CD4-positive, alpha-beta memory T cell (primary cell): Measurements from ENCODE around the gene OXLD1. TPM values are rescaled to one million over a fixed set of nuclear protein-coding genes. Genes with fewer than 3 reads are reported as not detected.

Source experiments
- CTCF ChIA-PET: fragments of 350-600 bp; sonication (Branson Sonifier 250); formaldehyde crosslinking; loops from one replicate; lab custom pipeline; 2021; ENCODE audit warnings: inconsistent platforms; ENCODE audit not compliant: partially characterized antibody; lab: Charles Lee
- POLR2A ChIA-PET: fragments of 350-600 bp; sonication (Branson Sonifier 250); formaldehyde crosslinking; loops from one replicate; lab custom pipeline; 2021; ENCODE audit not compliant: partially characterized antibody; lab: Charles Lee
- DNase-seq, 5 donors: peaks; one replicate each; pipeline versions ENCODE4 v3.0.0 to v3.0.0-alpha.2; 2020 to 2022; ENCODE audit warnings: mixed read lengths in 1 of 5
- H3K27ac ChIP-seq: one replicate; pipeline ENCODE4 v1.7.0; 2013; ENCODE audit warnings: low read depth, low read length
- H3K27me3 ChIP-seq: 2 replicates; pipeline ENCODE4 v1.7.0; 2013; ENCODE audit warnings: mild to moderate bottlenecking, low read length, moderate library complexity; ENCODE audit not compliant: insufficient read depth
- H3K36me3 ChIP-seq: 2 replicates; pipeline ENCODE4 v1.7.0; 2013; ENCODE audit warnings: mild to moderate bottlenecking, low read length, moderate library complexity; ENCODE audit not compliant: insufficient read depth
- H3K4me1 ChIP-seq: 2 replicates; pipeline ENCODE4 v1.7.0; 2013; ENCODE audit warnings: mild to moderate bottlenecking, low read length, moderate library complexity; ENCODE audit not compliant: insufficient read depth
- H3K4me3 ChIP-seq, 2 donors: one replicate each; pipeline ENCODE4 v1.7.0; 2013; ENCODE audit warnings: low read length in 2 of 2, mild to moderate bottlenecking in 1 of 2
- H3K9me3 ChIP-seq, 2 donors: one replicate each; pipeline ENCODE4 v1.7.0; 2013; ENCODE audit warnings: low read length in 2 of 2, control low read depth in 1 of 2; ENCODE audit not compliant: control insufficient read depth in 1 of 2
- H3K27ac Mint-ChIP-seq, 7 donors: one replicate each; pipeline ENCODE4 v1.8.0; 2020 to 2021; ENCODE audit warnings: mixed read lengths in 7 of 7, mild to moderate bottlenecking in 6 of 7, inconsistent platforms in 3 of 7, moderate library complexity in 3 of 7
- H3K27me3 Mint-ChIP-seq, 2 donors: one replicate each; pipeline ENCODE4 v1.8.0; 2020 to 2021; ENCODE audit warnings: mixed read lengths in 2 of 2
- H3K36me3 Mint-ChIP-seq, 2 donors: one replicate each; pipeline ENCODE4 v1.8.0; 2020 to 2021; ENCODE audit warnings: mixed read lengths in 2 of 2, inconsistent platforms in 1 of 2, mild to moderate bottlenecking in 1 of 2
- H3K4me1 Mint-ChIP-seq, 4 donors: one replicate each; pipeline ENCODE4 v1.8.0; 2020 to 2021; ENCODE audit warnings: mixed read lengths in 4 of 4, mild to moderate bottlenecking in 1 of 4
- H3K4me3 Mint-ChIP-seq, 8 donors: one replicate each; pipeline ENCODE4 v1.8.0; 2020 to 2021; ENCODE audit warnings: mixed read lengths in 8 of 8, mild to moderate bottlenecking in 7 of 8, moderate library complexity in 6 of 8, inconsistent platforms in 3 of 8
- H3K9me3 Mint-ChIP-seq, 8 donors: one replicate each; pipeline ENCODE4 v1.8.0; 2020 to 2021; ENCODE audit warnings: mixed read lengths in 8 of 8, mild to moderate bottlenecking in 5 of 8, inconsistent platforms in 3 of 8, moderate library complexity in 1 of 8
- intact Hi-C: fragments of 100-400 bp; cut with micrococcal nuclease; formaldehyde crosslinking; loops from one replicate; pipeline ENCODE4 v1.15.1; 2023
- polyA plus RNA-seq, 2 donors: library from polyadenylated mRNA; unstranded; fragments of 300-500 nt; fragmentation: Illumina TruSeq; gene quantifications; one replicate each; pipeline ENCODE4 v1.2.3, GENCODE V29; 2021
- total RNA-seq, 2 experiments: library from RNA; stranded (reverse); gene quantifications; one replicate each; pipeline ENCODE4 v1.2.3, GENCODE V29; 2021

OXLD1 gene
- total and polyA plus RNA-seq, 4 experiments from 2014 or later: 52.5 to 83.2 (median 64.8) TPM

DNA sequence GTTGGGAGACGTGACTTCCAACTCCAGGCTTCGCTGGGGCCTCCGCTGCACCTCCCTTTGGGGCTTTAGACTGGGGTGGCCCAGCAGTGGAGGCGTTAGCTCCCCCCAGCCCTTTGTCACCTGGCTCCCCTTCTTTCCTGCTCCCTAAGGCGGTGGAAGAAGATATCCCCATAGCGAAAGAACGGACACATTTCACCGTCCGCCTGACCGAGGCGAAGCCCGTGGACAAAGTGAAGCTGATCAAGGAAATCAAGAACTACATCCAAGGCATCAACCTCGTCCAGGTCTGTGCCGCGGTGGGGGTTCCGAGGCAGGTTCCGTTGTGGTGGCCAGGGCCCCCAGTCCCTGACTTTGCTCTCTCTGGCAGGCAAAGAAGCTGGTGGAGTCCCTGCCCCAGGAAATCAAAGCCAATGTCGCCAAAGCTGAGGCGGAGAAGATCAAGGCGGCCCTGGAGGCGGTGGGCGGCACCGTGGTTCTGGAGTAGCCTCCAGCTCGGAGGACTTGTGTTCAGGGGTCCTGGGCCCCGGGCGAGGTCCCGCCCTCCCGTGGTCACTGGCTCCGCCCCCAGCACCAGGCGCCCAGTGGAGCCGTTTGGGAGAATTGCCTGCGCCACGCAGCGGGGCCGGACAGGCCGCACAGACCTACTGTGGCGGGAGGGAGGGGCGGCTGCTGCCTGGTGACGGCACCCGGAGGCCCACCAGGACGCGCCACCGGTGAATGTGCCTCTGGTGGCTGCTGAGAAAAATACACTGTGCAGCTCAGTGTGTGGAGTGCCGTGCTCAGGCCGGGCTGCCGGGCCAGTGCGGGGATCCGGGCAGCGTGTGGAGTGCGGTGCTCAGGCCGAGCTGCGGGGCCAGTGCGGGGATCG, 40.6 kb upstream of the OXLD1 start:
- Mint-ChIP-seq H3K4me1 (peaks cover 4 to 49% (median 28%) of the 10 kb centered on the region in 4 donors), H3K27me3 (no peaks in the 10 kb centered on the region), H3K27ac (peak overlapping the region in 2 of 7 donors; percentile 13 to 41), H3K36me3 (peaks cover 5 to 32% of the 10 kb centered on the region in 2 donors), H3K4me3 (peak overlapping the region in 1 of 8 donors; percentile 6), H3K9me3 (peaks cover 0 to 1% (median 0%) of the 10 kb centered on the region in 8 donors)
- Histone ChIP-seq H3K36me3 (no peaks in the 10 kb centered on the region), H3K27ac (no peak overlapping the region), H3K9me3 (no peaks in the 10 kb centered on the region), H3K27me3 (no peaks in the 10 kb centered on the region), H3K4me3 (no peak overlapping the region), H3K4me1 (peaks cover 37% of the 10 kb centered on the region)
- no peak for DNase-seq
- POLR2A ChIA-PET: interaction anchor here (2.1 kb wide), 1 partner anchor 23 kb away, joined by 7 read pairs; the partner anchor contains the start of genes ARL16 and HGS
- CTCF ChIA-PET: no interaction called here
- intact Hi-C loops: no loop called here

DNA sequence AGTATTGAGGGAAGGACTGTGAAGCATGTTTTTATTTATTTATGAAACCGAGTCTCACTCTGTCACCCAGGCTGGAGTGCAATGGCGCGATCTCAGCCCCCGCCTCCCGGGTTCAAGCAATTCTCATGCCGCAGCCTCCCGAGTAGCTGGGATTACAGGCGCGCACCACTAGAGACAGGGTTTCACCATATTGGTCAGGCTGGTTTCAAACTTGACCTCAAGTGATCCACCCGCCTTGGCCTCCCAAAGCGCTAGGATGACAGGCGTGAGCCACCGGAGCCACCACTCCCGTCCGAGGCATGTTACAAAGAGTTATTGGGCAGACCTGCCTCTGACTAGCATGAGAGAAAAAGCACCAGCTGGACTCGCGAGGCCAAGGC, 39.8 kb upstream of the OXLD1 start:
- peak overlapping the region in 1 of 8 donors; percentile 43 for H3K4me3 Mint-ChIP-seq
- intact Hi-C loops: no loop called here

DNA sequence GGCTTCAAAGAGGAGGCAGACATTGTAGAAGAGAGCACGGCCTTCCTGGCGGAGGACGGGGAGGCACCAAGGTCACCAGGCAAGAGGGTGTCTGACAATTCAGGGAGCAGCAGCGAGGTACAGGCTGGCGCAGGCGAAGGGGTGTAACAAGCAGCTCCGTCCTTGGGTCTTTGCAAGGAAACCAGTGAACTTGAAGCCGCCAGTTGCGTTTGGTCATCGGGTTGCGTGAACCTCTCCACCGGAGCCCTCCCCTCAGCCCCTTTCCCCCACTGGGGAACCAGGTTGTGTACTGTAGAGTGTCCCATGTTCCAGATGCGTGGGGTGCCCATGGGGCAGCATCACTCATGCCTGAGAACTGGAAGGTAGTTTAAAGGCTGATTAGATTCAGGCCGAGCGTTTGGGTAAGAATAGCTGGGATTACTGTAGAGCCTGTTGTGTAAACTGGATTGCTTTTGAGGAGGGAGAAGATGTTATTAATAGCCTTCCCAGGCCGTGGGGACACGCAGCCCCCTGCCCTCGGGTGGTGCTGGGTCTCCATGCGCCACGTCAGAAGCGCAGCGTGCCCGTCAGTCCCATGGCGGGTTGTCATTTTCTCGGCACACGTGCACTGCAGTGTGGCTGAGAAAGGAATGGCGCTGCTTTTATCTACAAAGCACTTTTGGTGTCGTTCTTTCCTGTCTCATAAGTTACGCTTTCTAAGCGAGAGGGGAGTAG, 39.3 kb upstream of the OXLD1 start:
- peaks cover 10% of the 10 kb centered on the region for H3K36me3 ChIP-seq
- peaks cover 39% of the 10 kb centered on the region for H3K4me1 ChIP-seq
- no peak for DNase-seq
- no peaks in the 10 kb centered on the region for H3K27me3 ChIP-seq
- ChIA-PET CTCF (no interaction called here), POLR2A (interaction anchor here (0.7 to 4.7 kb wide), 2 partner anchors 22 to 137 kb away, joined by 3 to 67 read pairs; partner anchors contain the start of genes ARL16 and HGS)
- Mint-ChIP-seq H3K4me3 (peak overlapping the region in 3 of 8 donors; percentile 13 to 43 (median 21)), H3K4me1 (peaks cover 8 to 46% (median 30%) of the 10 kb centered on the region in 4 donors), H3K27ac (peak overlapping the region; percentile 30 to 88 (median 80)), H3K9me3 (peaks cover 0 to 1% (median 0%) of the 10 kb centered on the region in 8 donors), H3K27me3 (no peaks in the 10 kb centered on the region), H3K36me3 (peaks cover 5 to 37% of the 10 kb centered on the region in 2 donors)
- H3K4me3 ChIP-seq: no peak overlapping the region
- no peaks in the 10 kb centered on the region for H3K9me3 ChIP-seq
- no peak overlapping the region for H3K27ac ChIP-seq
- intact Hi-C loops: no loop called here

More for the DNA sequence above, 39.8 kb upstream of the OXLD1 start:
- H3K27me3 ChIP-seq: no peaks in the 10 kb centered on the region
- no peaks in the 10 kb centered on the region for H3K9me3 ChIP-seq
- ChIA-PET CTCF (no interaction called here), POLR2A (no interaction called here)
- Mint-ChIP-seq H3K9me3 (peaks cover 0 to 1% (median 0%) of the 10 kb centered on the region in 8 donors), H3K27ac (no peak overlapping the region), H3K4me1 (peaks cover 6 to 50% (median 31%) of the 10 kb centered on the region in 4 donors), H3K27me3 (no peaks in the 10 kb centered on the region), H3K36me3 (peaks cover 5 to 32% of the 10 kb centered on the region in 2 donors)
- H3K4me1 ChIP-seq: peaks cover 40% of the 10 kb centered on the region
- no peak for DNase-seq
- no peak overlapping the region for H3K27ac ChIP-seq
- H3K4me3 ChIP-seq: no peak overlapping the region
- H3K36me3 ChIP-seq: peaks cover 6% of the 10 kb centered on the region

- Histone ChIP-seq H3K4me3 (peak overlapping the region; percentile 61), H3K4me1 (peaks cover 32% of the 10 kb centered on the region), H3K36me3 (peaks cover 14% of the 10 kb centered on the region), H3K9me3 (no peaks in the 10 kb centered on the region), H3K27ac (peak overlapping the region; percentile 87), H3K27me3 (no peaks in the 10 kb centered on the region)
- Mint-ChIP-seq H3K36me3 (peaks cover 5 to 42% of the 10 kb centered on the region in 2 donors), H3K9me3 (peaks cover 0 to 1% (median 0%) of the 10 kb centered on the region in 8 donors), H3K4me3 (peak overlapping the region; percentile 76 to 91 (median 81)), H3K4me1 (peaks cover 6 to 40% (median 26%) of the 10 kb centered on the region in 4 donors), H3K27ac (peak overlapping the region; percentile 77 to 93 (median 88)), H3K27me3 (no peaks in the 10 kb centered on the region)
- DNase-seq: peak in 3 of 5 donors; percentile 35 to 39 (median 38)
- intact Hi-C loops: loop anchor here (1.0 to 5.0 kb wide), 4 partner anchors 8 to 157 kb away; partner anchors contain the start of genes ARL16, CCDC137, OXLD1 and P4HB
- CTCF ChIA-PET: interaction anchor here (1.4 to 2.3 kb wide), 2 partner anchors 29 to 226 kb away, joined by 4 to 9 read pairs; no protein-coding TSS in a partner anchor
- POLR2A ChIA-PET: interaction anchor here (0.7 to 4.7 kb wide), 13 partner anchors 8 to 192 kb away, joined by 3 to 67 read pairs (median 4); partner anchors contain the start of genes ACTG1, ARL16, CCDC137 and FAAP100
These were observed 37.6 kb upstream of the OXLD1 start for GRCh38 chr17:81703747-81704654.

GRCh38 chr17:81702934-81703746, 36.7 kb upstream of the OXLD1 start, which contains the start of gene MRPL12:
Gene MRPL12 (plus strand): TSS chr17:81703367. CDS start chr17:81703502, 135 bp downstream.
- peaks cover 0 to 1% (median 0%) of the 10 kb centered on the region in 8 donors for H3K9me3 Mint-ChIP-seq
- DNase-seq: peak; percentile 83 to 89 (median 85)
- H3K9me3 ChIP-seq: no peaks in the 10 kb centered on the region
- no peaks in the 10 kb centered on the region for H3K27me3 Mint-ChIP-seq
- intact Hi-C loops: loop anchor here (1.0 to 5.0 kb wide), 4 partner anchors 9 to 158 kb away; partner anchors contain the start of genes ARL16, CCDC137, OXLD1 and P4HB
- peaks cover 32% of the 10 kb centered on the region for H3K4me1 ChIP-seq
- peaks cover 18% of the 10 kb centered on the region for H3K36me3 ChIP-seq
- H3K36me3 Mint-ChIP-seq: peaks cover 9 to 48% of the 10 kb centered on the region in 2 donors
- no peaks in the 10 kb centered on the region for H3K27me3 ChIP-seq
- ChIA-PET POLR2A (interaction anchor here (0.7 to 4.7 kb wide), 17 partner anchors 8 to 631 kb away, joined by 3 to 67 read pairs (median 4); partner anchors contain the start of genes ACTG1, ARHGDIA, ARL16 and CCDC137), CTCF (interaction anchor here (1.4 to 2.3 kb wide), 2 partner anchors 28 to 227 kb away, joined by 4 to 9 read pairs; no protein-coding TSS in a partner anchor)
- peak within 1 kb of the TSS; percentile 61 to 63 for H3K4me3 ChIP-seq
- H3K27ac ChIP-seq: peak within 1 kb of the TSS; percentile 87
- peak within 1 kb of the TSS; percentile 87 to 94 (median 90) for H3K4me3 Mint-ChIP-seq
- H3K4me1 Mint-ChIP-seq: peaks cover 8 to 40% (median 26%) of the 10 kb centered on the region in 4 donors
- H3K27ac Mint-ChIP-seq: peak within 1 kb of the TSS; percentile 92 to 97 (median 94)
